HUES64 (cell line): ENCODE results near the gene ACSM2A.
"Not testable (repeated sequence)": the region's sequence is repeated elsewhere in the genome, so short reads cannot be mapped to it uniquely, and the experiment has no call there.

Experiments
- H3K27ac ChIP-seq: 2 replicates; pipeline ENCODE4 v1.7.0; 2013; ENCODE audit warnings: low read depth, low read length, inconsistent platforms
- H3K27me3 ChIP-seq: 2 replicates; pipeline ENCODE4 v1.6.1; 2013; ENCODE audit warnings: mild to moderate bottlenecking, low read length; ENCODE audit not compliant: insufficient read depth
- H3K36me3 ChIP-seq: 2 replicates; pipeline ENCODE4 v1.6.1; 2013; ENCODE audit warnings: mild to moderate bottlenecking, low read length; ENCODE audit not compliant: insufficient read depth
- H3K4me1 ChIP-seq: 2 replicates; pipeline ENCODE4 v1.6.1; 2013; ENCODE audit warnings: mild to moderate bottlenecking, low read length, moderate library complexity; ENCODE audit not compliant: insufficient read depth
- H3K4me3 ChIP-seq: 2 replicates; pipeline ENCODE4 v1.5.1; 2013; ENCODE audit warnings: mild to moderate bottlenecking, low read length, moderate library complexity
- H3K9ac ChIP-seq: 2 replicates; pipeline ENCODE4 v1.6.1; 2013; ENCODE audit warnings: mild to moderate bottlenecking, low read depth, low read length
- H3K9me3 ChIP-seq: 2 replicates; pipeline ENCODE4 v1.6.1; 2013; ENCODE audit warnings: low read depth, low read length; ENCODE audit not compliant: insufficient read depth
- WGBS: fragments of 150-250, 120-280 bp; methylation state at CpG from one replicate; pipeline ENCODE4 v1.1.7; 2013; ENCODE audit warnings: missing lambda C conversion rate; 5-methylcytosine and 5-hydroxymethylcytosine counted together

The ACSM2A gene

DNA sequence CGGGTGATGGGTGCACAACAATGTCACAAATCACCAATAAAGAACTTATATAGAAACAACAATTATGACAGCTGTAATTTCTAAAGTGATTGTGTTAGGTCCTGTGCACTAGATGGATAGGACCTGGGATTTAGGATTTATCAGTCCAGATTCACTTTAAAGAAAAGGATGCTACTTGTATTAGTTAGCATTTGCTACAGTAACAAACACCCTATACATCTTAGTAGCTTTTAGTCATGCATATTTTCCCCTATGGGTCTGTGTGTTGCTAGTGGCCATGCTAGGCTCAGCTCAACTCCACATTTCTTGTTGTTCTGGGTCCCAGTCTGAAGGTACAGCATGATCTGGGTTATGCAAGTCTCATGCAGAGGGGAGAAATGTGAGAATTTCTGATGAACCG is 7.9 kb downstream of the ACSM2A start:
- not testable (repeated sequence) for H3K9ac ChIP-seq, H3K27ac ChIP-seq, H3K4me1 ChIP-seq, H3K9me3 ChIP-seq, H3K36me3 ChIP-seq, H3K27me3 ChIP-seq, H3K4me3 ChIP-seq
- WGBS: 100% methylated on average over 1 of the region's 2 CpGs

DNA sequence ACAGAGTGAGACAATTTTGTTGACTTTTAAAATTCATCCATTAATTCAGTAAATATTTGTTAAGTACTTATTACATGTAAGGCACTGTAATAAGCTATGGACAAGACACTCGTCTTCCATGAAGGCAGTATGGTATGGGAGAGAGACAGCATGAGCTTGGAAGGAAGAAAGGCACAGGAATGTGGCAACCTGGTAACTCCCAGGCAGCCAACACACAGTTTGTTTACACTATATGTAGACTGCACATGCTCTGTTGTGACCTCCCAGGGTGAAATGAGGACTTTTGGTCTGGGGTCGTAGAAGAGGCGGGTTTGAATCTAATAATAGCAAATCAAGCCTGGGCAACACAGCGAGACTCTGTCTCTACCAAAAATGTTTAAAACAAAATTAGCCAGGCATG is 9.0 kb downstream of the ACSM2A start:
- H3K27ac ChIP-seq, H3K27me3 ChIP-seq, H3K9ac ChIP-seq, H3K36me3 ChIP-seq, H3K4me1 ChIP-seq, H3K9me3 ChIP-seq, H3K4me3 ChIP-seq: not testable (repeated sequence)
- 88% methylated on average over 1 of the region's 4 CpGs for WGBS

- H3K27ac ChIP-seq, H3K4me3 ChIP-seq, H3K4me1 ChIP-seq, H3K9ac ChIP-seq, H3K27me3 ChIP-seq, H3K36me3 ChIP-seq, H3K9me3 ChIP-seq: not testable (repeated sequence)
These were observed 17.6 kb downstream of the ACSM2A start for GRCh38 chr16:20468954-20469353.

- 92% methylated on average over 2 of the region's 2 CpGs for WGBS
These were observed 18.6 kb downstream of the ACSM2A start for GRCh38 chr16:20469930-20470329.

GRCh38 chr16:20470732-20471131 is 19.4 kb downstream of the ACSM2A start:
- H3K9me3 ChIP-seq: not testable (repeated sequence)
- 80% methylated on average over 1 of the region's 1 CpG for WGBS

More at GRCh38 chr16:20469930-20470329, 18.6 kb downstream of the ACSM2A start:
- H3K4me1 ChIP-seq, H3K9ac ChIP-seq, H3K36me3 ChIP-seq, H3K9me3 ChIP-seq, H3K27ac ChIP-seq, H3K4me3 ChIP-seq, H3K27me3 ChIP-seq: not testable (repeated sequence)

GRCh38 chr16:20477188-20477744 is 25.9 kb downstream of the ACSM2A start:
- no CpG with 5 or more reads among the region's 2 CpGs for WGBS
- H3K27me3 ChIP-seq, H3K9ac ChIP-seq, H3K4me1 ChIP-seq, H3K27ac ChIP-seq, H3K9me3 ChIP-seq, H3K4me3 ChIP-seq, H3K36me3 ChIP-seq: not testable (repeated sequence)

More at GRCh38 chr16:20470732-20471131, 19.4 kb downstream of the ACSM2A start:
- H3K9ac ChIP-seq, H3K4me3 ChIP-seq, H3K4me1 ChIP-seq, H3K27ac ChIP-seq, H3K36me3 ChIP-seq, H3K27me3 ChIP-seq: not testable (repeated sequence)

- not testable (repeated sequence) for H3K27me3 ChIP-seq, H3K9ac ChIP-seq, H3K9me3 ChIP-seq, H3K36me3 ChIP-seq, H3K27ac ChIP-seq, H3K4me1 ChIP-seq, H3K4me3 ChIP-seq
- no CpG with 5 or more reads among the region's 1 CpG for WGBS
These were observed 32.7 kb downstream of the ACSM2A start for GRCh38 chr16:20483989-20484388.

DNA sequence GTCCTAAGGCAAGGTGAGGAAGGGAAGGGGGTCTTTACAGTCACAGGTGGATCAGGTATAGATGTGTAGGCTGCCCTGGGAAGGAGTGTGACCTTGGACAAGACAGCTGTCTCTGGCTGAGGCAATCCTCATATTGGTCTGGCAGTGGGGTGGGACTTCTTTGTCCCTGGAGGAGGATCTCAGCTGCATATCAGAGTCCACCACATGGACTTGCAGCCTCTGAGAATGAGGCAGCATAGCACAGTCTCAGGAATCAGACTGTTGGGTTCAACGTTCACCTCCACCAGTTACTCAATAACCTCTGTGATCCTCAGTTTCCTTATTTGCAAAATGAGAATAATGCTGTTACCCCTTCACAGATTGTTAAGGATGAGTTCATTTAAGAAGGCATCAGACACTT is 33.4 kb downstream of the ACSM2A start:
- Histone ChIP-seq H3K4me3 (no peak overlapping the region), H3K4me1 (no peaks in the 10 kb centered on the region), H3K27me3 (no peaks in the 10 kb centered on the region), H3K9ac (no peak overlapping the region), H3K9me3 (no peaks in the 10 kb centered on the region), H3K27ac (no peak overlapping the region), H3K36me3 (no peaks in the 10 kb centered on the region)
- 73% methylated on average over 1 of the region's 1 CpG for WGBS

DNA sequence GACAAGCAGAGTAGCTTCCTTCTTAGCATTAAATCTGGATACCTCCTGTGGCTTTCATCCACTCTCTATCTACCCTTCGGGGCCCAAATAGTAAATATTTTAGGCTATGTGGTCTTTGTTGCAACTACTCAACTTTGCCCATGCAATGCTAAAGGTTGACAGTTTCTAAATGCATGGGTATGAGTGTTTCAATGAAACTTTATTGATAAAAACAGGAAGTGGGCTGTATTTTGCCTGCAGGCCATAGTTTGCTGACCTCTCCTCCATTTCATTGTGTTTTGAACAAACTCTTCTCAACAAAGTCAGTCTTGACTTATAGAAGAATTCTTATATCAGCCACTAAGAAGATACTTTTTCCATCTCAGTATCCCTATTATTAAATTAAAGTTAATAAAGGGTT is 34.1 kb downstream of the ACSM2A start:
- H3K4me1 ChIP-seq: no peaks in the 10 kb centered on the region
- H3K36me3 ChIP-seq: no peaks in the 10 kb centered on the region
- WGBS: 88% methylated on average over 1 of the region's 1 CpG
- H3K9ac ChIP-seq: no peak overlapping the region
- H3K27me3 ChIP-seq: no peaks in the 10 kb centered on the region
- H3K4me3 ChIP-seq: no peak overlapping the region
- H3K27ac ChIP-seq: no peak overlapping the region
- no peaks in the 10 kb centered on the region for H3K9me3 ChIP-seq

DNA sequence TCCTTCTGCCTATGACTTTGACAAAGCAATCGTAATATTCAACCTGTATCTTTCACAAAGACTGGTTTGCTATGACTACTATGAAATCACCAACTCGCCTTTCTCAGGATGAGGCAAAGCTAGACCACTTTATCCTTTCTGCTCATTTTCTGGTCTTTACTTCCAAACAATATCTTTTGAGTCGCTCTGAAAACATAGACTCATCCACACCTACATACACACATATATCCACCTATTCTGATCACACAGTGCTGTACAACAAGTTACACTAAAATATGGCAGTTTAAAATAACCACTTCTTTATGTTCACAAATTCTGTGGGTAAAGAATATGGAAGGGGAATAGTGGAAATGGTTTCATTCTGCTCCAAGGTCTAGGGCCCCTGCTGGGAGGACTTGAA is 39.7 kb downstream of the ACSM2A start:
- not testable (repeated sequence) for H3K4me1 ChIP-seq, H3K4me3 ChIP-seq, H3K27ac ChIP-seq, H3K27me3 ChIP-seq, H3K9ac ChIP-seq, H3K9me3 ChIP-seq, H3K36me3 ChIP-seq
- no CpG with 5 or more reads among the region's 3 CpGs for WGBS

- H3K27ac ChIP-seq, H3K9me3 ChIP-seq, H3K36me3 ChIP-seq, H3K4me3 ChIP-seq, H3K4me1 ChIP-seq, H3K9ac ChIP-seq, H3K27me3 ChIP-seq: not testable (repeated sequence)
- no CpG with 5 or more reads among the region's 11 CpGs for WGBS
These were observed 40.1 kb downstream of the ACSM2A start for GRCh38 chr16:20491448-20491847.

- Histone ChIP-seq H3K36me3 (no peaks in the 10 kb centered on the region), H3K9me3 (peaks cover 50% of the 10 kb centered on the region), H3K9ac (no peak overlapping the region), H3K27me3 (no peaks in the 10 kb centered on the region), H3K4me3 (no peak overlapping the region), H3K27ac (no peak overlapping the region), H3K4me1 (no peaks in the 10 kb centered on the region)
- 79% methylated on average over 1 of the region's 1 CpG for WGBS
These were observed 53.1 kb downstream of the ACSM2A start for GRCh38 chr16:20504418-20504817.
